Activated T-helper 2 cell treated with anti-CD3 and anti-CD28 coated beads, Interferon-gamma antibody, Interleukin-2, Interleukin-4, amounts not matched to agents 10 μg/mL and 5 μg/mL and 100 μg/mL, durations not matched to agents 14 hours and 24 hours and 36 hours (primary cell): Measurements from ENCODE around the gene HIP1. TPM values are rescaled to one million over a fixed set of nuclear protein-coding genes. Genes with fewer than 3 reads are reported as not detected.
"Not testable (repeated sequence)": the region's sequence is repeated elsewhere in the genome, so short reads cannot be mapped to it uniquely, and the experiment has no call there.

Experiments used
- DNase-seq: peaks from one replicate; pipeline ENCODE4 v3.0.0; 2021; ENCODE audit warnings: low spot score
- H3K27ac Mint-ChIP-seq: one replicate; pipeline ENCODE4 v1.8.0; 2021; ENCODE audit warnings: mixed read lengths
- H3K27me3 Mint-ChIP-seq: one replicate; pipeline ENCODE4 v1.8.0; 2021; ENCODE audit warnings: low read depth, mixed read lengths
- H3K36me3 Mint-ChIP-seq: one replicate; pipeline ENCODE4 v1.8.0; 2021; ENCODE audit warnings: low read depth, mixed read lengths
- H3K4me1 Mint-ChIP-seq: one replicate; pipeline ENCODE4 v1.8.0; 2021; ENCODE audit warnings: low read depth, mixed read lengths
- H3K4me3 Mint-ChIP-seq: one replicate; pipeline ENCODE4 v1.8.0; 2021; ENCODE audit warnings: low read depth, mild to moderate bottlenecking, moderate library complexity, mixed read lengths
- H3K9me3 Mint-ChIP-seq: one replicate; pipeline ENCODE4 v1.8.0; 2021; ENCODE audit warnings: mixed read lengths
- intact Hi-C: fragments of 100-400 bp; cut with micrococcal nuclease; formaldehyde crosslinking; loops from one replicate; pipeline ENCODE4 v1.15.1; 2023
- total RNA-seq: library from RNA; stranded (reverse); gene quantifications from 2 replicates; pipeline ENCODE4 v1.2.3, GENCODE V29; 2022

Gene HIP1
- total RNA-seq, 1 donor from 2014 or later, result 10.6 TPM

GRCh38 chr7:75595766-75596165, 143.0 kb downstream of the HIP1 start:
- H3K4me3 Mint-ChIP-seq, result no peak overlapping the region
- peaks cover 36% of the 10 kb centered on the region for H3K4me1 Mint-ChIP-seq
- H3K27me3 Mint-ChIP-seq, result no peaks in the 10 kb centered on the region
- no peak for DNase-seq
- intact Hi-C loops, result loop anchor here (2.0 to 5.0 kb wide), 3 partner anchors 42 to 413 kb away; no protein-coding TSS in a partner anchor
- peak overlapping the region; percentile 90 for H3K27ac Mint-ChIP-seq
- peaks cover 1% of the 10 kb centered on the region for H3K9me3 Mint-ChIP-seq
- peaks cover 7% of the 10 kb centered on the region for H3K36me3 Mint-ChIP-seq

- H3K27ac Mint-ChIP-seq, DNase-seq, H3K4me3 Mint-ChIP-seq, H3K27me3 Mint-ChIP-seq: not testable (repeated sequence)
- peaks cover 12% of the 10 kb centered on the region for H3K9me3 Mint-ChIP-seq
- H3K4me1 Mint-ChIP-seq, result peaks cover 36% of the 10 kb centered on the region
- H3K36me3 Mint-ChIP-seq, result peaks cover 17% of the 10 kb centered on the region
- intact Hi-C loops, result loop anchor here (1.0 to 2.0 kb wide), 3 partner anchors 66 to 415 kb away; no protein-coding TSS in a partner anchor
Measured at GRCh38 chr7:75593500-75594184, 145.1 kb downstream of the HIP1 start.

- no peaks in the 10 kb centered on the region for H3K27me3 Mint-ChIP-seq
- intact Hi-C loops, result no loop called here
- H3K27ac Mint-ChIP-seq, result peak overlapping the region; percentile 13
Measured at GRCh38 chr7:75591467-75592255, 147.1 kb downstream of the HIP1 start.

GRCh38 chr7:75590373-75591005, 148.3 kb downstream of the HIP1 start:
- no peak overlapping the region for H3K4me3 Mint-ChIP-seq
- DNase-seq, result no peak
- peaks cover 12% of the 10 kb centered on the region for H3K9me3 Mint-ChIP-seq
- no peaks in the 10 kb centered on the region for H3K27me3 Mint-ChIP-seq
- no peak overlapping the region for H3K27ac Mint-ChIP-seq
- intact Hi-C loops, result no loop called here
- peaks cover 17% of the 10 kb centered on the region for H3K36me3 Mint-ChIP-seq
- H3K4me1 Mint-ChIP-seq, result peaks cover 24% of the 10 kb centered on the region

More at GRCh38 chr7:75591467-75592255, 147.1 kb downstream of the HIP1 start:
- Mint-ChIP-seq H3K4me1 (peaks cover 29% of the 10 kb centered on the region), H3K36me3 (peaks cover 17% of the 10 kb centered on the region), H3K9me3 (peaks cover 12% of the 10 kb centered on the region), H3K4me3 (no peak overlapping the region)
- no peak for DNase-seq

GRCh38 chr7:75584354-75584753, 154.4 kb downstream of the HIP1 start:
- no peaks in the 10 kb centered on the region for H3K9me3 Mint-ChIP-seq
- no peak overlapping the region for H3K4me3 Mint-ChIP-seq
- H3K36me3 Mint-ChIP-seq, result peaks cover 3% of the 10 kb centered on the region
- H3K27me3 Mint-ChIP-seq, result no peaks in the 10 kb centered on the region
- intact Hi-C loops, result no loop called here
- DNase-seq, result no peak
- no peaks in the 10 kb centered on the region for H3K4me1 Mint-ChIP-seq
- H3K27ac Mint-ChIP-seq, result no peak overlapping the region

- Mint-ChIP-seq H3K27me3 (no peaks in the 10 kb centered on the region), H3K4me1 (no peaks in the 10 kb centered on the region), H3K4me3 (no peak overlapping the region), H3K27ac (no peak overlapping the region), H3K36me3 (no peaks in the 10 kb centered on the region), H3K9me3 (no peaks in the 10 kb centered on the region)
- intact Hi-C loops, result no loop called here
- DNase-seq, result no peak
Measured at GRCh38 chr7:75583255-75583654, 155.5 kb downstream of the HIP1 start.

- H3K27ac Mint-ChIP-seq, result no peak overlapping the region
- no peaks in the 10 kb centered on the region for H3K36me3 Mint-ChIP-seq
- H3K4me3 Mint-ChIP-seq, result no peak overlapping the region
Measured at GRCh38 chr7:75579899-75580298, 158.8 kb downstream of the HIP1 start.

GRCh38 chr7:75578081-75578480, 160.7 kb downstream of the HIP1 start:
- intact Hi-C loops, result no loop called here
- H3K4me3 Mint-ChIP-seq, result no peak overlapping the region
- no peaks in the 10 kb centered on the region for H3K36me3 Mint-ChIP-seq
- no peak for DNase-seq
- H3K9me3 Mint-ChIP-seq, result no peaks in the 10 kb centered on the region
- no peaks in the 10 kb centered on the region for H3K4me1 Mint-ChIP-seq
- H3K27me3 Mint-ChIP-seq, result no peaks in the 10 kb centered on the region
- no peak overlapping the region for H3K27ac Mint-ChIP-seq

More at GRCh38 chr7:75579899-75580298, 158.8 kb downstream of the HIP1 start:
- DNase-seq, result no peak
- Mint-ChIP-seq H3K9me3 (no peaks in the 10 kb centered on the region), H3K27me3 (no peaks in the 10 kb centered on the region), H3K4me1 (no peaks in the 10 kb centered on the region)
- intact Hi-C loops, result no loop called here

GRCh38 chr7:75575488-75576121, 163.1 kb downstream of the HIP1 start:
- Mint-ChIP-seq H3K9me3 (no peaks in the 10 kb centered on the region), H3K4me3 (no peak overlapping the region), H3K27me3 (no peaks in the 10 kb centered on the region), H3K4me1 (no peaks in the 10 kb centered on the region), H3K27ac (no peak overlapping the region), H3K36me3 (no peaks in the 10 kb centered on the region)
- DNase-seq, result no peak
- intact Hi-C loops, result no loop called here

GRCh38 chr7:75573477-75574019, 165.2 kb downstream of the HIP1 start:
- no peak for DNase-seq
- Mint-ChIP-seq H3K27me3 (no peaks in the 10 kb centered on the region), H3K36me3 (no peaks in the 10 kb centered on the region), H3K4me3 (no peak overlapping the region), H3K4me1 (no peaks in the 10 kb centered on the region), H3K9me3 (no peaks in the 10 kb centered on the region), H3K27ac (no peak overlapping the region)
- intact Hi-C loops, result no loop called here

- intact Hi-C loops, result no loop called here
- H3K27ac Mint-ChIP-seq, result no peak overlapping the region
- H3K27me3 Mint-ChIP-seq, result no peaks in the 10 kb centered on the region
- H3K4me3 Mint-ChIP-seq, result no peak overlapping the region
- H3K4me1 Mint-ChIP-seq, result no peaks in the 10 kb centered on the region
- DNase-seq, result no peak
- H3K36me3 Mint-ChIP-seq, result no peaks in the 10 kb centered on the region
- no peaks in the 10 kb centered on the region for H3K9me3 Mint-ChIP-seq
Measured at GRCh38 chr7:75572814-75573213, 165.9 kb downstream of the HIP1 start.

- H3K4me1 Mint-ChIP-seq, result no peaks in the 10 kb centered on the region
- DNase-seq, result no peak
- no peak overlapping the region for H3K27ac Mint-ChIP-seq
- H3K4me3 Mint-ChIP-seq, result no peak overlapping the region
- H3K9me3 Mint-ChIP-seq, result no peaks in the 10 kb centered on the region
- intact Hi-C loops, result no loop called here
- H3K36me3 Mint-ChIP-seq, result no peaks in the 10 kb centered on the region
- no peaks in the 10 kb centered on the region for H3K27me3 Mint-ChIP-seq
Measured at GRCh38 chr7:75572396-75572795, 166.3 kb downstream of the HIP1 start.
